Calu3 (cell line): ENCODE results near the gene EXD2. TPM values are rescaled to one million over a fixed set of nuclear protein-coding genes. Genes with fewer than 3 reads are reported as not detected.

ENCODE experiments used
- BruUV-seq: library from RNA; stranded (reverse); fragments of 400-500 nt; replicated peaks from 2 replicates; lab custom pipeline; 2021; lab: Mats Ljungman, UMichigan
- CTCF ChIA-PET: fragments of 300-600 bp; sonication (Branson Sonifier 250); formaldehyde crosslinking; loops from one replicate; lab custom pipeline; 2022; ENCODE audit warnings: antibody characterized with exemption; lab: Charles Lee
- DNase-seq: peaks from one replicate; pipeline ENCODE4 v3.0.0; 2022
- H3K27ac Mint-ChIP-seq: one replicate; pipeline ENCODE4 v1.8.0; 2022; ENCODE audit warnings: mixed read lengths; ENCODE audit not compliant: unreplicated experiment
- H3K27me3 Mint-ChIP-seq: one replicate; pipeline ENCODE4 v1.8.0; 2022; ENCODE audit warnings: mixed read lengths; ENCODE audit not compliant: unreplicated experiment
- H3K36me3 Mint-ChIP-seq: one replicate; pipeline ENCODE4 v1.8.0; 2022; ENCODE audit warnings: mild to moderate bottlenecking, moderate library complexity, mixed read lengths; ENCODE audit not compliant: insufficient read depth, unreplicated experiment
- H3K4me1 Mint-ChIP-seq: one replicate; pipeline ENCODE4 v1.8.0; 2022; ENCODE audit warnings: mild to moderate bottlenecking, low read depth, mixed read lengths; ENCODE audit not compliant: unreplicated experiment
- H3K4me3 Mint-ChIP-seq: one replicate; pipeline ENCODE4 v1.8.0; 2022; ENCODE audit warnings: mild to moderate bottlenecking, low read depth, moderate library complexity, mixed read lengths; ENCODE audit not compliant: unreplicated experiment
- H3K9me3 Mint-ChIP-seq: one replicate; pipeline ENCODE4 v1.8.0; 2022; ENCODE audit warnings: low read depth, mixed read lengths; ENCODE audit not compliant: unreplicated experiment
- intact Hi-C: fragments of 100-400 bp; cut with micrococcal nuclease; formaldehyde crosslinking; loops from one replicate; pipeline ENCODE4 v1.10.0; 2022; ENCODE audit not compliant: unreplicated experiment
- total RNA-seq: library from RNA; stranded (reverse); gene quantifications from 2 replicates; pipeline ENCODE4 v1.2.3, GENCODE V29; 2022
- TF ChIP-seq, protein P1 (sequence below): fragments of 200-600 bp; IDR thresholded peaks from one replicate; pipeline ENCODE4 v1.8.0; 2022; ENCODE audit warnings: antibody characterized with exemption; ENCODE audit not compliant: unreplicated experiment

EXD2 gene
- total RNA-seq, 1 experiment from 2014 or later = 13.1 TPM

DNA sequence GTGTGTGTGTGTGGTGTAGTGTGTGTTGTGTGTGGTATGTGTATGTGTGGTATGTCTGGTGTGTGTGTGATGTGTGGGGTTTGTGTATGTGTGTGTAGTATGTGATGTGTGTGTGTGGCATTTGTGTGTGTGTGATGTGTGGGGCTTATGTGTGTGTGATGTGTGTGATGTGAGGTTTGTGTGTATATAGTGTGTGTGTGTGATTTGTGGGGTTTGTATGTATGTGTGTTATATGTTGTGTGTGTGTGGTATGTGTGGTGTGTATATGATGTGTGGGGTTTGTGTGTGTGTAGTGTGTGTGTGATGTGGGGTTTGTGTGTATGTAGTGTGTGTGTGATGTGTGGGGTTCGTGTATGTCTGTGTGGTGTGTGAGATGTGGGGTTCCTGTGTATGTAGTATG is 78.1 kb downstream of the EXD2 start:
- Mint-ChIP-seq H3K4me3 (no peak overlapping the region), H3K9me3 (no peaks in the 10 kb centered on the region), H3K27ac (no peak overlapping the region), H3K36me3 (no peaks in the 10 kb centered on the region), H3K27me3 (peaks cover 29% of the 10 kb centered on the region), H3K4me1 (no peaks in the 10 kb centered on the region)
- no TSS peak for BruUV-seq
- TF ChIP-seq, protein P1, sequence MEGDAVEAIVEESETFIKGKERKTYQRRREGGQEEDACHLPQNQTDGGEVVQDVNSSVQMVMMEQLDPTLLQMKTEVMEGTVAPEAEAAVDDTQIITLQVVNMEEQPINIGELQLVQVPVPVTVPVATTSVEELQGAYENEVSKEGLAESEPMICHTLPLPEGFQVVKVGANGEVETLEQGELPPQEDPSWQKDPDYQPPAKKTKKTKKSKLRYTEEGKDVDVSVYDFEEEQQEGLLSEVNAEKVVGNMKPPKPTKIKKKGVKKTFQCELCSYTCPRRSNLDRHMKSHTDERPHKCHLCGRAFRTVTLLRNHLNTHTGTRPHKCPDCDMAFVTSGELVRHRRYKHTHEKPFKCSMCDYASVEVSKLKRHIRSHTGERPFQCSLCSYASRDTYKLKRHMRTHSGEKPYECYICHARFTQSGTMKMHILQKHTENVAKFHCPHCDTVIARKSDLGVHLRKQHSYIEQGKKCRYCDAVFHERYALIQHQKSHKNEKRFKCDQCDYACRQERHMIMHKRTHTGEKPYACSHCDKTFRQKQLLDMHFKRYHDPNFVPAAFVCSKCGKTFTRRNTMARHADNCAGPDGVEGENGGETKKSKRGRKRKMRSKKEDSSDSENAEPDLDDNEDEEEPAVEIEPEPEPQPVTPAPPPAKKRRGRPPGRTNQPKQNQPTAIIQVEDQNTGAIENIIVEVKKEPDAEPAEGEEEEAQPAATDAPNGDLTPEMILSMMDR = no peak
- CTCF ChIA-PET = no interaction called here
- no peak for DNase-seq
- intact Hi-C loops = no loop called here

DNA sequence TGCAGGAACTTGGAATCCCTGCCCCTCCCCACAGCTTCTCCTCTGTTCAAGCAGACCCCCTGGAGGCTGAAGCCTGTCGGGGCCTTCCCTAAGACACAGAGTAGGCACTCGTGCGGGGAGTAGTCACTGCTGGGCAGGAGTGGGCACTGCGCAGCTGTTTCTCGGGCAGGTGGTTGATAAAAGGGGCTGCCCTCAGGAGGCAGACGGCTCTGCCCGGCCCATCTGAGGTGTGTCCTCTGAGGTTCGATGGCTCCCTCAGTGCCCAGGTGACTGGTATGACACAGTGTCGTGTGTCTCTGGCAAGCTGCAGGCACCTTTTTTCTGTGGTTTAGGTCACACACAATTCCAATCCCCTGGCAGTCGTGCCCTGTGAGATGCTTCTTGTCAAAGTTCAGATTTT is 78.8 kb downstream of the EXD2 start:
- no peak overlapping the region for H3K27ac Mint-ChIP-seq
- no peaks in the 10 kb centered on the region for H3K9me3 Mint-ChIP-seq
- peaks cover 31% of the 10 kb centered on the region for H3K27me3 Mint-ChIP-seq
- no TSS peak for BruUV-seq
- H3K4me3 Mint-ChIP-seq = no peak overlapping the region
- no peaks in the 10 kb centered on the region for H3K4me1 Mint-ChIP-seq
- CTCF ChIA-PET = no interaction called here
- no peak for DNase-seq
- H3K36me3 Mint-ChIP-seq = no peaks in the 10 kb centered on the region
- TF ChIP-seq, protein P1 = no peak
- intact Hi-C loops = no loop called here

DNA sequence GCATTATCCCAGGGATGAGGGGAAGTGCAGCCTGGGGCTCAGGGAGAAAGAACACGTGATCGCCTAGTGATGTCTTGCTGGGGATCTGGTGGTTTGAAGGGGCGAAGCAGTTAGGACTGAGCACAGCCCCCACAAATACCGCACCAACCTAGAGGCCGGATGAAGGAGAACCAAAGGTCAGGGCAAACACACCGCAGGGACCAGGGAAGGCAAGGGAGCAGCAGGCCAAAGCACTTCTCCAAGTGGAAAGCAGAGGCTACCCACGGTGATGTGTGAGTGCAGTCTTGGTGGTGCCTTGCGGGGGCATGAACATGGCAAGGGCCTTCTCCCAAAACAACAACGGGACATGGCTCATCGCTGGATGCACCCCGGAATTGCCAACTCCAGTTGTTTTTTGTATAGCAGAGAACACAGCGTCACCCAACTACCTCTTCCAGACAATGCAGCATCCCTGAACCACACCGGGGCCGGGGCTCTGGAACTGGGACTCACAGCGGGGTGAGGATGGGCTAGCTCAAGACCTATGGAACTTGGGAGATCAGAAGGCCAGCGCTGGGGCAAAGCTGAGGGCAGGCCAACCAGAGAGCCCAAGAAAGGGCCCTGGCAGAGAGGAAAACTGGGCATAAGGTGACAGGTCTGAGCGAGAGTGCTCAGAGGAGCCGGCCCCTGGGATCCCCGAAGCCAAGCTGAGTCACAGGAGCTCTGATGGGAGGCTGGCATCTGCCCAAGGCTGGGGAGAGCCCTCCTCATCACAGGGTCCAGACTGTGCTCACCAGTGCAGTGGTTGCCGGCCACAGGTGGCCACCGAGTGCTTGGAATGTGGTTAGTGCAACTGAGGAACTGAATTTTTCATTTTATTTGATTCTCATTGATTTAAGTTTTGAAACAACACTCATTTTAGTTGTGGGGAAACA is 79.8 kb downstream of the EXD2 start:
- H3K9me3 Mint-ChIP-seq = no peaks in the 10 kb centered on the region
- no peak for DNase-seq
- no peak overlapping the region for H3K4me3 Mint-ChIP-seq
- peaks cover 31% of the 10 kb centered on the region for H3K27me3 Mint-ChIP-seq
- CTCF ChIA-PET = no interaction called here
- no peak overlapping the region for H3K27ac Mint-ChIP-seq
- BruUV-seq = no TSS peak
- H3K4me1 Mint-ChIP-seq = no peaks in the 10 kb centered on the region
- H3K36me3 Mint-ChIP-seq = no peaks in the 10 kb centered on the region
- TF ChIP-seq, protein P1 = no peak
- intact Hi-C loops = no loop called here

DNA sequence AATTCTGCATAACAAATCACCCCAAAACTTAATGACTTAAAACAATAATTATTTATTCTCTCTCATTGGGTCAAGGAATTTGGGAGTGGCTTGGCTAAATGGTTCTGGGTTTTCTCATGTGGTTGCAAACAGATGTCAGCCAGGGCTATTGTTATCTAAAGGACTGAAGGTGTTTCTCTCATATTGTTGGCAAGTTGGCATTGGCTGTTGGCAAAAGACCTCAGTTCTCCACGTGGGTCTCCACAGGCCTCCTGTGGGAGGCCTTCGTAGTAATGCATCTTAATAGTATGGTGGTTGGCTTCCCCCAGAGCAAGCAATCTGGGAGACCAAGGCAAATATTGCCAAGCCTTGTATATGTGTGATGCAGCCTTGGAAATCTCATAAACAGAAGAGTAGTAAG is 83.0 kb downstream of the EXD2 start:
- H3K4me1 Mint-ChIP-seq = no peaks in the 10 kb centered on the region
- H3K27me3 Mint-ChIP-seq = peaks cover 37% of the 10 kb centered on the region
- H3K36me3 Mint-ChIP-seq = no peaks in the 10 kb centered on the region
- H3K4me3 Mint-ChIP-seq = no peak overlapping the region
- intact Hi-C loops = no loop called here
- DNase-seq = no peak
- CTCF ChIA-PET = no interaction called here
- H3K27ac Mint-ChIP-seq = no peak overlapping the region
- BruUV-seq = no TSS peak
- no peaks in the 10 kb centered on the region for H3K9me3 Mint-ChIP-seq
- TF ChIP-seq, protein P1 = no peak
